ENCODE results near the gene TSSK1B. TPM values are rescaled to one million over a fixed set of nuclear protein-coding genes. Genes with fewer than 3 reads are reported as not detected.

Gene TSSK1B
- total and polyA plus RNA-seq, 2 of the 4 experiments (the other 2 are of a cell fraction) = 0.03 to 0.18 TPM

DNA sequence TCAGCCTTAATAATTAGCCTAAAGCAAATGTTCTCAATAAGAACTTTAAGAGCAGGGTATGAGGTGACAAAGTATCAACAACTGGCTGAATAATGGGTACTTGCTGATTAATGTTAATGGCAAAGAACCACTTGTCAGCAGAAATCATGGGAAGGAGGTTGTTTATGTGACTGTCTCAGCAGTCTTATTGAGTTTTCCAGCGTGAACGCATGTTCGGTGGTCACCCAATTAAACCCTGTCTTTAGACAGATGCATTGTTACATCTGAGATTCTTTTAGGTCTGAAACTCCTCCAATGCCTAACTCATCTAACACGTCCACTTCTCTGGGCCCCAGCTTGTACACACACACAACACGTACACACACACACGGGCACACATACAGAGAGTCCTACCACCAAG, 18.2 kb upstream of the TSSK1B start:
- H3K18ac ChIP-seq (ENCODE audit: low read depth, low read length) = no peak overlapping the region
- TF ChIP-seq, protein P1, sequence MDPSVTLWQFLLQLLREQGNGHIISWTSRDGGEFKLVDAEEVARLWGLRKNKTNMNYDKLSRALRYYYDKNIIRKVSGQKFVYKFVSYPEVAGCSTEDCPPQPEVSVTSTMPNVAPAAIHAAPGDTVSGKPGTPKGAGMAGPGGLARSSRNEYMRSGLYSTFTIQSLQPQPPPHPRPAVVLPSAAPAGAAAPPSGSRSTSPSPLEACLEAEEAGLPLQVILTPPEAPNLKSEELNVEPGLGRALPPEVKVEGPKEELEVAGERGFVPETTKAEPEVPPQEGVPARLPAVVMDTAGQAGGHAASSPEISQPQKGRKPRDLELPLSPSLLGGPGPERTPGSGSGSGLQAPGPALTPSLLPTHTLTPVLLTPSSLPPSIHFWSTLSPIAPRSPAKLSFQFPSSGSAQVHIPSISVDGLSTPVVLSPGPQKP (IDR thresholded peaks at IDR 0.05; ENCODE audit: borderline replicate concordance, low read depth, low read length) = no peak
- TF ChIP-seq CEBPB (IDR thresholded peaks at IDR 0.05; ENCODE audit: low read depth, low read length) (no peak), USF2 (IDR thresholded peaks at IDR 0.05; ENCODE audit: low read depth, low read length) (no peak), MXI1 (IDR thresholded peaks at IDR 0.05; ENCODE audit: borderline replicate concordance, low read depth, low read length) (no peak), RAD21 (IDR thresholded peaks at IDR 0.05; ENCODE audit: low read length) (no peak), BHLHE40 (IDR thresholded peaks at IDR 0.05; ENCODE audit: low read depth, low read length) (no peak), RFX5 (IDR thresholded peaks at IDR 0.05; ENCODE audit: low read depth, low read length) (no peak), NFE2L2 (IDR thresholded peaks at IDR 0.05; ENCODE audit: low read depth, low read length) (no peak), POLR2A (IDR thresholded peaks at IDR 0.05; ENCODE audit: low read depth, low read length) (no peak), MAZ (IDR thresholded peaks at IDR 0.05; ENCODE audit: borderline replicate concordance, low read depth, low read length) (no peak), MAFK (IDR thresholded peaks at IDR 0.05; ENCODE audit: low read depth, low read length) (no peak), SMC3 (IDR thresholded peaks at IDR 0.05; ENCODE audit: low read depth, low read length) (no peak)
- no peak overlapping the region for H3K27ac ChIP-seq (ENCODE audit: insufficient read depth, low read length)
- H3K4ac ChIP-seq (ENCODE audit: low read depth, low read length) = no peak overlapping the region
- no TSS peak for BruUV-seq (replicated peaks)
- ATAC-seq (ENCODE audit: low read depth) = no peak
- no peaks in the 10 kb centered on the region for H3K27me3 ChIP-seq (ENCODE audit: control insufficient read depth, insufficient read depth, low read length)
- CTCF ChIA-PET = no interaction called here
- WGBS, 2 experiments (ENCODE audit: extremely low coverage in 2 of 2, insufficient read length in 1 of 2) = 100% methylated on average over 2 of the region's 6 CpGs; no CpG with 5 or more reads in 1 of the 2 experiments
- dilution Hi-C loops (cut with HindIII; ENCODE audit: low sequenced_read_pairs, unreplicated experiment) = no loop called here
- H2AK9ac ChIP-seq (replicated peaks; ENCODE audit: low read depth, low read length, poor library complexity) = no peak overlapping the region
- no peak overlapping the region for H3K4me3 ChIP-seq (ENCODE audit: insufficient read depth, low read depth, low read length)
- H2BK15ac ChIP-seq (ENCODE audit: low read depth, low read length) = no peak overlapping the region
- no peak overlapping the region for H2BK120ac ChIP-seq (ENCODE audit: low read depth, low read length)
- POLR2A ChIA-PET (ENCODE audit: unreplicated experiment) = no interaction called here
- H3K9me3 ChIP-seq (ENCODE audit: control insufficient read depth, insufficient read depth, low read length) = no peaks in the 10 kb centered on the region
- H2BK20ac ChIP-seq (ENCODE audit: low read depth, low read length) = no peak overlapping the region
- H3K23ac ChIP-seq (ENCODE audit: low read depth, low read length) = no peak overlapping the region
- no peak overlapping the region for H4K8ac ChIP-seq (ENCODE audit: low read depth in 2 of 2, low read length in 2 of 2)
- no peak overlapping the region for H3K14ac ChIP-seq (replicated peaks; ENCODE audit: low read depth, low read length)
- H3K4me1 ChIP-seq (ENCODE audit: control insufficient read depth, insufficient read depth, low read length) = peaks cover 2% of the 10 kb centered on the region; the same call in 1 of the 2 replicates
- H3K9ac ChIP-seq (ENCODE audit: low read depth, low read length) = no peak overlapping the region
- H3K9me1 ChIP-seq (ENCODE audit: insufficient read depth, low read length) = no peaks in the 10 kb centered on the region; the same call in 1 of the 2 replicates
- intact Hi-C loops (cut with micrococcal nuclease) = no loop called here
- H2BK5ac ChIP-seq (ENCODE audit: low read depth, low read length, poor library complexity, severe bottlenecking) = no peak overlapping the region
- no peaks in the 10 kb centered on the region for H4K20me1 ChIP-seq (ENCODE audit: insufficient read depth, low read length)
- in situ Hi-C loops (cut with MboI; ENCODE audit: low sequenced_read_pairs) = no loop called here
- DNase-seq = no peak
- no peak overlapping the region for H2AFZ ChIP-seq (replicated peaks; ENCODE audit: low read length, poor library complexity)
- no peaks in the 10 kb centered on the region for H3K36me3 ChIP-seq (ENCODE audit: control insufficient read depth, insufficient read depth, low read length)
- no peaks in the 10 kb centered on the region for H3K79me1 ChIP-seq (ENCODE audit: low read depth in 1 of 2, low read length in 2 of 2)
- H3K56ac ChIP-seq (ENCODE audit: extremely low read depth, insufficient read depth, low read length) = no peak overlapping the region
- H2AK5ac ChIP-seq (ENCODE audit: low read depth, low read length) = no peak overlapping the region
- H3K4me2 ChIP-seq (ENCODE audit: low read depth, low read length) = no peak overlapping the region
- no peak overlapping the region for H4K91ac ChIP-seq (ENCODE audit: insufficient read depth, low read depth, low read length)
- H4K5ac ChIP-seq (ENCODE audit: low read depth, low read length) = no peak overlapping the region
